CD4-positive, alpha-beta memory T cell (primary cell): ENCODE data around the gene TBC1D3G. TPM values are rescaled to one million over a fixed set of nuclear protein-coding genes. Genes with fewer than 3 reads are reported as not detected.

Experiments
- polyA plus RNA-seq, 2 donors: library from polyadenylated mRNA; unstranded; fragments of 300-500 nt; fragmentation: Illumina TruSeq; gene quantifications; one replicate each; pipeline ENCODE4 v1.2.3, GENCODE V29; 2021
- total RNA-seq, 2 experiments: library from RNA; stranded (reverse); gene quantifications; one replicate each; pipeline ENCODE4 v1.2.3, GENCODE V29; 2021

The TBC1D3G gene
- total and polyA plus RNA-seq, 4 experiments from 2014 or later, result not detected

Other genes with a start within 250 kb of the TBC1D3G start
- gene CCL3, start 233.7 kb upstream of the TBC1D3G start, total RNA-seq, result 1 to 10 TPM; 3.2 to 4.2 TPM
- not detected for gene CCL3, start 233.7 kb upstream of the TBC1D3G start, polyA plus RNA-seq
- 1 to 10 TPM; 1.1 TPM for gene CCL4, start 220.1 kb upstream of the TBC1D3G start, total RNA-seq
- 1 to 10 TPM; 1.2 to 1.3 TPM for gene CCL4, start 220.1 kb upstream of the TBC1D3G start, polyA plus RNA-seq
- gene TBC1D3B, start 147.2 kb upstream of the TBC1D3G start, total RNA-seq, result 10 to 100 TPM; 11.5 to 18.0 TPM
- not detected for gene TBC1D3B, start 147.2 kb upstream of the TBC1D3G start, polyA plus RNA-seq
- gene CCL3L1, start 127.1 kb upstream of the TBC1D3G start, total RNA-seq, result 1 to 10 TPM in 1 of 2 experiments, under 1 TPM in 1; 0.89 to 2.2 TPM
- not detected for gene CCL3L1, start 127.1 kb upstream of the TBC1D3G start, polyA plus RNA-seq
- gene CCL4L2, start 112.8 kb upstream of the TBC1D3G start, total RNA-seq, result 1 to 10 TPM in 1 of 2 experiments, not detected in 1; 1.1 TPM
- gene CCL4L2, start 112.8 kb upstream of the TBC1D3G start, polyA plus RNA-seq, result not detected
- 1 to 10 TPM in 1 of 2 experiments, under 1 TPM in 1; 0.91 to 1.3 TPM for gene TBC1D3I, start 59.3 kb upstream of the TBC1D3G start, total RNA-seq
- gene TBC1D3I, start 59.3 kb upstream of the TBC1D3G start, polyA plus RNA-seq, result not detected
- gene TBC1D3H, start 64.6 kb downstream of the TBC1D3G start, total RNA-seq, result not detected
- gene TBC1D3H, start 64.6 kb downstream of the TBC1D3G start, polyA plus RNA-seq, result not detected
- 10 to 100 TPM; 66.6 to 68.3 TPM for gene ZNHIT3, start 162.8 kb downstream of the TBC1D3G start, total RNA-seq
- gene ZNHIT3, start 162.8 kb downstream of the TBC1D3G start, polyA plus RNA-seq, result 10 to 100 TPM; 87.6 to 94.6 TPM
- 10 to 100 TPM; 79.2 to 85.8 TPM for gene MYO19, start 211.0 kb downstream of the TBC1D3G start, total RNA-seq
- gene MYO19, start 211.0 kb downstream of the TBC1D3G start, polyA plus RNA-seq, result 1 to 10 TPM; 4.7 to 7.4 TPM
- 1 to 10 TPM; 4.7 to 5.1 TPM for gene PIGW, start 211.1 kb downstream of the TBC1D3G start, total RNA-seq
- gene PIGW, start 211.1 kb downstream of the TBC1D3G start, polyA plus RNA-seq, result 10 to 100 TPM in 1 of 2 donors, 1 to 10 TPM in 1; 5.3 to 14.2 TPM
- 100 to 1,000 TPM; 140 to 143 TPM for gene GGNBP2, start 221.0 kb downstream of the TBC1D3G start, total RNA-seq
- gene GGNBP2, start 221.0 kb downstream of the TBC1D3G start, polyA plus RNA-seq, result 10 to 100 TPM; 45.5 to 85.3 TPM